ENCODE data around the gene RHOD.

The RHOD gene

DNA sequence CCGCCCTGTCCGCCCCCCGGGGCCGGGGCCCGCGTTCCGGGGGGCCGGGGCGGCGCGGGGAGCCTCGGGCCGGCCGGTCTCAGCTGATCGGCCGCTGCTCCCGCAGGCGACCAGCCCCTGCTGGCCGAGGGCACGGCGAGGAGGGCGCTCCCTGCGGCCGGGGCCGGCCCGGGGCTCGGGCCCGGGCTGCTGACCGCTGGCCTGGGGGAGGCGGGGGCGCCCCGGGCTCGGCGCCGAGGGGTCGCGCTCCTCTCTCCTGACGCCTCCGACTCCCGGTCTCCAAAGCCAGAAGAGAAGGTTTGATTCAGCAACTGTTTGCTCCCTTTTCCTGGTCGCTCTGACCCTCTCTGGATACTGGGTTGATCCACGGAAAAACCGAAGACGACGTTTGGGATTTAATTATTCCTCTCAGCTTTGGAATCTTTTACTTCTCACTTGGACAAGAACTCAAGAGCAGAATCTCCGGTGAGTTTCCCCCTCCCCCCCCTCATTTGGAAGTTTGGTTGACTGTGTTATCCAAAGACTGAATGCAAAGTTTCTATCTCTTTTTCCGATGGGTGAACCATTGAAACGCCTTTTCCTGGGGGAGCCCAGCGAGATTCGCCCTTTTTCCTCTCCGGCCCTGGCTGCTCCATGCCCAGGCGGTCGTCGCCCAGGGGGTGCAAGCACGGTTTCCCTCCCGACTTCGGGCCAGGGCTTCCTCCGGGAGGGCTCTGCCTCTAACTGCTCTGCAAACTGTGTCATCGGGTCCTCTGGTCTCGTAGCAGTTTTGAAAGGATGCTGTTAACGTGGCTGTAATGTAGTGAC lies 63.1 kb downstream of the RHOD start:
- Histone ChIP-seq H3K27ac (peak overlapping the region; percentile 96 to 100 (median 98)), H3K9ac (peak overlapping the region; percentile 98 to 100 (median 100)), H3K4me1 (peaks cover 28 to 63% (median 42%) of the 10 kb centered on the region in 10 experiments), H3K27me3 (peaks cover 17 to 38% (median 31%) of the 10 kb centered on the region in 11 experiments), H3K4me3 (peak overlapping the region; percentile 89 to 100 (median 99)), H3K9me3 (replicated peaks in 1 of 11) (no peaks in the 10 kb centered on the region), H3K36me3 (peaks cover 19 to 31% (median 27%) of the 10 kb centered on the region in 11 experiments), H4K20me1 (peaks cover 28 to 55% (median 46%) of the 10 kb centered on the region in 11 experiments), H3K4me2 (peak overlapping the region; percentile 32 to 97 (median 85))
- no peak for TF ChIP-seq Cebpa-rat (IDR thresholded peaks at IDR 0.05)

DNA sequence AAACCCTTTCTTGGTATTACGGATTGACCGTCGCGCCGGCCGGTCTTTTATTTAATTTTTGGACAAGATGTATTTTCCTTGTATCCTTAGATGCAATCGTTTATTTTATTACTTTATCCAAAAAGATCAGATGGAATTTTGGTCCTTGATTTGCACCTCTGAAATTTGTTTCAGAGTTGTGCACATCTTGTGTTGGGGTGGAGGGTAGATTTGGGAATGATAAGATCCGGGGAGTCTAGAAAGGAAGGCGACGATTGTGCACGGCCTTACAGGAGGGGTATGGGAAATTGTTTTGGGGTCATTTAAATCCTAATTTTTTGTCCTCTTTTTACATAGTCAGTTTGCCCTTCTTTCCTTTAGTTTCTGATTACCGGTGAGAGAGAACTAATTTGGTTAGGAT lies 63.8 kb downstream of the RHOD start:
- H3K4me3 ChIP-seq = peak overlapping the region; percentile 89 to 100 (median 99)
- peaks cover 35 to 62% (median 52%) of the 10 kb centered on the region in 11 experiments for H4K20me1 ChIP-seq
- H3K27me3 ChIP-seq = peaks cover 17 to 31% (median 31%) of the 10 kb centered on the region in 11 experiments
- H3K4me1 ChIP-seq = peaks cover 28 to 63% (median 43%) of the 10 kb centered on the region in 10 experiments
- peak overlapping the region; percentile 32 to 97 (median 85) for H3K4me2 ChIP-seq
- TF ChIP-seq Cebpa-rat (IDR thresholded peaks at IDR 0.05) = no peak
- H3K9ac ChIP-seq = peak overlapping the region; percentile 98 to 100 (median 100)
- H3K36me3 ChIP-seq = peaks cover 25 to 38% (median 34%) of the 10 kb centered on the region in 11 experiments
- H3K9me3 ChIP-seq (replicated peaks in 1 of 11) = no peaks in the 10 kb centered on the region; a peak in 1 of 22 replicates
- H3K27ac ChIP-seq = peak overlapping the region; percentile 96 to 100 (median 98)

DNA sequence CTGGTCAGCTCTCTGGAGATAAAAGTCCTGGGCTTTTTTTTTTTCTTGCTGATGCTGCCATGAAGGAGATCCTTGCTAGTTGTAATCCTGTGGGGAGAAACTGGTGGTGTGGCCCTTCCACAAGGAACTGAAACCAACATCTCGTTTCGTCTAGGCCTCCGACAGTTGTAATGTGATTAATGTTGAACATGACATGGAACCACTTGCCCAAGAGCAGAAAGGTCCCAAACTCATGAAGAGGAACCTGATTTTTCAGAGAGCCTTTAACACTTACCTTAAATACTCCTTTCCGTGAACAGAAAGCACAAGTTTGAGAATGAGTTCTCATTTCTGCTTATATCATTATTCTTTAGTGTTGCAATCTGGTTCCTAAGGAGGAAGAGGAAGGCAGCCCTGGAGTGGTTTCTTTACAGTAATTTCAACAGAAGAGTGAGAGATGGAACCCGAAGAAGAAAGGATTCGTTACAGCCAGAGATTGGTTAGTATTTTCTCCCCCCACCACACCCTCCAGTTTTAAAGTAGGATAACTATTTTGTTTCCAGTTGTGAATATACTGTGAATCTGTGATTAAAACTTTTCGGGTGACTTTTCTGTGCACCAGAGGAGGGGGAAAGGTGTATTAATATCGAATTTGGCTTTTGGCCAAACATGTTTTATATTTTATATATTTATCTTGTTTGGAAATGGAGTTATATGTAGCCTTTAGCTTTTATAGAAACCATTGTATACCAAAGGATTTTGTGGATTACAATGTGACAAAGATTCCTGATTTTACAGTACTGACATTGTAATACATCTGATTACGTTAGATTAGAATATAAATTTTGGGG lies 64.4 kb downstream of the RHOD start:
- peaks cover 41 to 68% (median 59%) of the 10 kb centered on the region in 11 experiments for H4K20me1 ChIP-seq

More for the DNA sequence above, 64.4 kb downstream of the RHOD start:
- Histone ChIP-seq H3K4me1 (peaks cover 28 to 63% (median 46%) of the 10 kb centered on the region in 10 experiments), H3K9ac (peak overlapping the region; percentile 98 to 100 (median 100)), H3K36me3 (peaks cover 32 to 44% (median 40%) of the 10 kb centered on the region in 11 experiments), H3K4me2 (peak overlapping the region; percentile 75 to 97 (median 94)), H3K4me3 (peak overlapping the region; percentile 89 to 100 (median 99)), H3K27me3 (peaks cover 17 to 25% (median 24%) of the 10 kb centered on the region in 11 experiments), H3K9me3 (replicated peaks in 1 of 11) (no peaks in the 10 kb centered on the region; a peak in 1 of 22 replicates), H3K27ac (peak overlapping the region; percentile 96 to 100 (median 98))
- peak in 7 of 11 experiments; percentile 18 to 66 (median 57); a peak in 10 of 22 replicates for TF ChIP-seq Cebpa-rat (IDR thresholded peaks at IDR 0.05)

Measured in BLaER1 treated with 17β-estradiol and CSF1 and Interleukin-3, amounts not matched to agents 10 nM and 100 nM (cell line).